GM13977 (cell line): ENCODE measurements around the gene SIN3B.
"Not testable (repeated sequence)": the region's sequence is repeated elsewhere in the genome, so short reads cannot be mapped to it uniquely, and the experiment has no call there.

Experiments
- DNase-seq: peaks from one replicate; pipeline ENCODE4 v3.0.0; 2012; ENCODE audit warnings: low spot score
- in situ Hi-C: fragments of 300-500 bp; cut with MboI; formaldehyde crosslinking; loops from one replicate; pipeline ENCODE4 v1.12.0; 2022; ENCODE audit warnings: low sequenced_read_pairs, low pct_unique_long_range_greater_than_20kb, mixed read lengths, inconsistent platforms; ENCODE audit not compliant: unreplicated experiment
- TF ChIP-seq, protein P1 (sequence below): IDR thresholded peaks from 2 replicates; pipeline ENCODE4 v1.5.1; 2012; ENCODE audit warnings: mild to moderate bottlenecking, control low read depth; ENCODE audit not compliant: insufficient read depth; ENCODE audit errors: extremely low read depth, missing control alignments

The SIN3B gene

DNA sequence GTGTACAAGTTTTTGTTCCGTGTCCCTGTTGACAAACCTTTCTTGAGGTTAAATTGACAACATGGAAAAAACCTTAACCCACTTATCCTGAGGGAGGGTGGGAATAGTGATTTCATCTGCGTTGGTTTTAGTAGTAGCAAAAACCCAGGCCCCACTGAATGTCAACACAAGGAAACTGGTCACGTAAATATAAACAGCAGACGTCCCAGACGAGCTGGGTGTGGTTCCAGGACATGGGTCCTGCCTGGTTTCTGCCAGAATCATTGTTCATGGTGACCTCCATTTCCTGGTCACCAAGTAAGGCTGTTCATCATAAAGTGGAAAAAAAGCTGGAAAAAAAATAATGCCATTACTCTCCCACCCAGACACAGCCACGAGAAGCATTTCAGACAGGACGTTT is 42.7 kb downstream of the SIN3B start:
- DNase-seq: no peak
- TF ChIP-seq, protein P1, sequence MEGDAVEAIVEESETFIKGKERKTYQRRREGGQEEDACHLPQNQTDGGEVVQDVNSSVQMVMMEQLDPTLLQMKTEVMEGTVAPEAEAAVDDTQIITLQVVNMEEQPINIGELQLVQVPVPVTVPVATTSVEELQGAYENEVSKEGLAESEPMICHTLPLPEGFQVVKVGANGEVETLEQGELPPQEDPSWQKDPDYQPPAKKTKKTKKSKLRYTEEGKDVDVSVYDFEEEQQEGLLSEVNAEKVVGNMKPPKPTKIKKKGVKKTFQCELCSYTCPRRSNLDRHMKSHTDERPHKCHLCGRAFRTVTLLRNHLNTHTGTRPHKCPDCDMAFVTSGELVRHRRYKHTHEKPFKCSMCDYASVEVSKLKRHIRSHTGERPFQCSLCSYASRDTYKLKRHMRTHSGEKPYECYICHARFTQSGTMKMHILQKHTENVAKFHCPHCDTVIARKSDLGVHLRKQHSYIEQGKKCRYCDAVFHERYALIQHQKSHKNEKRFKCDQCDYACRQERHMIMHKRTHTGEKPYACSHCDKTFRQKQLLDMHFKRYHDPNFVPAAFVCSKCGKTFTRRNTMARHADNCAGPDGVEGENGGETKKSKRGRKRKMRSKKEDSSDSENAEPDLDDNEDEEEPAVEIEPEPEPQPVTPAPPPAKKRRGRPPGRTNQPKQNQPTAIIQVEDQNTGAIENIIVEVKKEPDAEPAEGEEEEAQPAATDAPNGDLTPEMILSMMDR: no peak
- in situ Hi-C loops: no loop called here

DNA sequence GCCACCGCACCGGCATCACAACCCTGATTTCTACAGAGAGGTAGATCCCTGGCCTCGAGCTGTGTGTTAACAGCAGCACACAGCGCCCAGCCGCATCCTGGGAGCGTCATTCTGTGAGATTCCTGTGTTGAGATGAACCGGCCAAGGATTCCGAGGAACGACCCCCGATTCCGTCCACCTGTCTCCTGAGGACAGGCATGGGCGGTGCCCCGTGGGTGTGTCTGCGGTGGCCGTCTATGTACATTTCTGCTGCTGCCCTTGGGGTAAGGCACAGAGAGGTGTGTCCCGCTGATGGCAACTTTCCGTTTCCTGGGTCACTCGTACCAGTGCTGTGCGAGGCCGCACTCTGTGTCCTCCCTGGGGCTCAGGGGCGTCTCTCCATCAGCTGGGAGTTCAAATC is 43.5 kb downstream of the SIN3B start:
- DNase-seq: no peak
- in situ Hi-C loops: no loop called here
- TF ChIP-seq, protein P1: no peak

DNA sequence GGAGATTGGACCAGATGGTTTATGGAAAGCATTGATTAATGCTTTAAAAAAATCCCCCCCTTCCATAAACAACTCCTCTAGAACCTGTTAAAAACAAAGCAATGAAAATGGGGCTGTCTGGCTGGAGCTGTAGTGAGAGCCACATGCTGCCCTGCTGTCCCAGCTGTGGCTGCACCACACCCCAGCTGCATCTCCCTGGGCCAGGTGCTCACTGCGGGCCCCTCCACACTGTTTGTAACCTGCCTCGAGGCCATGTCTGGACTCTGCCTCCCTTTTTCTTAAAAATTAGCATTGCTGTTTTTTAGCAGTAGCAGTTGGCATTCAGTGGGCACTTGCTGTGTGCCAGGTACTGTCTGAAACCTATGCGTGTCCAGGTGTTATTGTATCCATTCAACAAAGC is 44.4 kb downstream of the SIN3B start:
- DNase-seq: no peak
- TF ChIP-seq, protein P1: no peak
- in situ Hi-C loops: no loop called here

DNA sequence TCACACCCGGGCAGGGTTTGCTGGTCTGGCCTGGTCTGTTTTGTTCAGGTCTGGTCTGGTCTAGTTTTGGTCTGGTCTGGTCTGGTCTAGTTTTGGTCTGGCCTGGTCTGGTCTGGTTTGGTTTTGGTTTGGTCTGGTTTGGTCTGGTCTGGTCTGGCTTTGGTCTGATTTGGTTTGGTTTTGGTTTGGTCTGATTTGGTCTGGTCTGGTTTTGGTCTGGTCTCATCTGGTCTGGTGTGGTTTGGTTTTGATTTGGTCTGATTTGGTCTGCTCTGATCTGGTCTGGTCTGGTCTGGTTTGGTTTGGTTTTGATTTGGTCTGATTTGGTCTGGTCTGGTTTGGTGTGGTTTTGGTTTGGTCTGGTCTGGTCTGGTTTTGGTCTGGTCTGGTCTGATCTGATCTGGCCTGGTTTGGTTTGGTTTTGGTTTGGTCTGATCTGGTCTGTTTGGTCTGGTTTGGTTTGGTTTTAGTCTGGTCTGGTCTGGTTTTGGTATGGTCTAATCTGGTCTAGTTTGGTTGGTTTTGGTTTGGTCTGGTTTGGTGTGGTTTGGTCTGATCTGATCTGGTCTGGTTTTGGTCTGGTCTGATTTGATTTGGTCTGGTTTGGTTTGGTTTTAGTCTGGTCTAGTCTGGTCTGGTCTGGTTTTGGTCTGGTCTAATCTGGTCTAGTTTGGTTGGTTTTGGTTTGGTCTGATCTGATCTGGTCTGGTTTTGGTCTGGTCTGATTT is 45.2 kb downstream of the SIN3B start:
- DNase-seq: no peak
- in situ Hi-C loops: no loop called here
- TF ChIP-seq, protein P1: no peak

DNA sequence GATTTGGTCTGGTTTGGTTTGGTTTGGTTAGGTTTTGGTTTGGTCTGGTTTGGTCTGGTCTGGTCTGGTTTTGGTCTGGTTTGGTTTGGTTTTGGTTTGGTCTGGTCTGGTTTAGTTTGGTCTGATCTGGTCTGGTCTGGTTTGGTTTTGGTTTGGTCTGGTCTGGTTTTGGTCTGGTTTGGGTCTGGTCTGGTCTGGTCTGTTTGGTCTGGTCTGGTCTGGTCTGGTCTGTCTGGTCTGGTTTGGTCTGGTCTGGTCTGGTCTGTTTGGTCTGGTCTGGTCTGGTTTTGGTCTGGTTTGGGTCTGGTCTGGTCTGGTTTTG is 45.7 kb downstream of the SIN3B start:
- in situ Hi-C loops, DNase-seq: not testable (repeated sequence)

DNA sequence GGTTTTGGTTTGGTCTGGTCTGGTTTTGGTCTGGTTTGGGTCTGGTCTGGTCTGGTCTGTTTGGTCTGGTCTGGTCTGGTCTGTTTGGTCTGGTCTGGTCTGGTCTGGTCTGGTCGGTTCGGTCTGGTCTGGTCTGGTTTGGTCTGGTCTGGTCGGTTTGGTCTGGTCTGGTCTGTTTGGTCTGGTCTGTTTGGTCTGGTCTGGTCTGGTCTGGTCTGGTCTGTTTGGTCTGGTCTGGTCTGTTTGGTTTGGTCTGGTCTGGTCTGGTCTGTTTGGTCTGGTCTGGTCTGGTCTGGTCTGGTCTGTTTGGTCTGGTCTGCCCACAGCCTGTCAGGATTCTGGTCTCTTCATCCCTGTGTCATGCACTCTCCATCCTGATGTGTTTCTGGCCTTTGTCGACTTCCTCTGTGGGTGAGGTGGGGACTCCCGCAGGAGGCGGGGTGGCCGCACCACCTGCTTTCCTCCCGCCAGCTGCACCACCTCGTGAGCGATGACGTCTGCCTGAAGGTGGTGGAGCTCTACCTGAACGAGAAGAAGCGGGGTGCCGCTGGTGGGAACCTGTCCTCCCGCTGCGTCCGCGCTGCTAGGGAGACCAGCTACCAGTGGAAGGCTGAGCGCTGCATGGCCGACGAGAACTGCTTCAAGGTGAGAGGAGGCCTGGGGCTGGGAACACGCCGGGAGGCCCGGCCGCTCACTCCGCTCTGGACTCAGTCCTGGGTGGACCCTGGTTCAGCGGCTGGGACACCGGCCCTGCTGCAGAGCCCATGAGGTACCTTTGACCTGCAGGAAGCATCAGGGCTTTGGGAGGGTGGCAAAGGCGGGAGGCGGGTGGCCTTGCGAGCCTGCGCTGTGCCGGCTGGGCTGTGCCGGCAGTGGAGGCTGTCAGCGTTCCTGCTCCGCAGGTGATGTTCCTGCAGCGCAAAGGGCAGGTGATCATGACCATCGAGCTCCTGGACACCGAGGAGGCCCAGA is 46.7 kb downstream of the SIN3B start:
- in situ Hi-C loops: no loop called here
- DNase-seq: no peak
- TF ChIP-seq, protein P1: no peak

DNA sequence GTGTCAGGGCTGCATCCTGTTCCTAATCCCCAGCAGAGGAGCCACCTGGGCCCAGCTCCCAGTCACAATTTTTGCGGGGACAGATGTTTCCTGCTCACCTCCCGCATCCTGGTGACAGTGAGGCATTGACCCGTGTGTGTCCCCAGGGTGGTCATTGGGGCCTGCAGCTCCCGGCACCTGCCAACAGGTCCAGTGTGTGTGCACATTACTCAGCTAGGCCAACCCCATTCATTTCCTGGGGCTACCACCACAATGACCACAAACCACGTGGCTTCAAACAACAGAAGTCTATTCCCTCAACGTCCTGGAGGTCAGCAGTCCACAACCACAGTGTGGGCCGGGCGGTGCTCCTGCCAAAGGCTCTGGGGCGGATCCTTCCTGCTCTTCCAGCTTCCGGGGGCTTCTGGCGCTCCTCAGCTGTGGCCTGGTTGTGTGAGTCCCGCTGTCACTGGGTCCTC is 47.7 kb downstream of the SIN3B start:
- DNase-seq: no peak
- TF ChIP-seq, protein P1: no peak
- in situ Hi-C loops: no loop called here
